ENCODE data around the gene SERINC2. TPM values are rescaled to one million over a fixed set of nuclear protein-coding genes. Genes with fewer than 3 reads are reported as not detected.

Gene SERINC2
- total and polyA plus RNA-seq, 2 experiments from 2014 or later = 8.1 to 14.7 TPM

DNA sequence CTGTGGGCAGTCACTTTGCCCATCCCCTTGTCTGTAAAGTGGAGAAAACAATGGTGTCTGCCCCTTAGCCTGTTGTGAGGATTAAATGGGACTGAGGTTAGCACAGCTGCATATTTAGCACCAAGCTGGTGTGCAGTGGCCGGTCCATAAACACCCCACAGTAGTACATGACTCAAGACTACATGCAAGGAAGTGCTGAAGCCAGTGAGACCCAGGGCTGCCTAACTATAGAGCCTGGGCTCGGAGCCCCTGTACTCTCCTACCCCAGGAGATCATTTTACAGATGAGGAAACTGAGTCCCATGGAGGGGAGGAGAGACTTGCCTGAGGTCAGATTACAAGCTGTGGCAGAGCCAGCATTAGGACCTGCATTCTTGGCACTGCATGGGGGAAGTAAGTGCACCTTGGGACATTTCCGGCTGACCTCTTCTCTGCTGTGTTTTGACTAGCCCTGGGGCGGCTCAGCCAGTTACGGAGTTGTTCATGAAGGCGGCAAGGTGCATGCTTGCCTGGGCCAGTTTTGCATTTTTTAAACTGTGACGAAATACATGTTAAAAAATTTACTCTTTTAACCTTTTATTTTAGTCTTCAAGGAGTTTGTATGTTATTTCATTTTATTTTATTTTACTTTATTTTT is 3.2 kb downstream of the SERINC2 start:
- no peaks in the 10 kb centered on the region for H3K36me3 ChIP-seq
- DNase-seq (ENCODE audit: low read depth in 1 of 2, low spot score in 1 of 2) = no peak
- no peak for TF ChIP-seq CTCF (IDR thresholded peaks at IDR 0.05; ENCODE audit: low read depth, low read length)
- H3K27ac ChIP-seq = no peak overlapping the region
- no peaks in the 10 kb centered on the region for H3K4me1 ChIP-seq (ENCODE audit: low read depth)
- peaks cover 26% of the 10 kb centered on the region for H3K27me3 ChIP-seq
- no peak overlapping the region for H3K4me3 ChIP-seq
- no peaks in the 10 kb centered on the region for H3K9me3 ChIP-seq (ENCODE audit: low read depth)

DNA sequence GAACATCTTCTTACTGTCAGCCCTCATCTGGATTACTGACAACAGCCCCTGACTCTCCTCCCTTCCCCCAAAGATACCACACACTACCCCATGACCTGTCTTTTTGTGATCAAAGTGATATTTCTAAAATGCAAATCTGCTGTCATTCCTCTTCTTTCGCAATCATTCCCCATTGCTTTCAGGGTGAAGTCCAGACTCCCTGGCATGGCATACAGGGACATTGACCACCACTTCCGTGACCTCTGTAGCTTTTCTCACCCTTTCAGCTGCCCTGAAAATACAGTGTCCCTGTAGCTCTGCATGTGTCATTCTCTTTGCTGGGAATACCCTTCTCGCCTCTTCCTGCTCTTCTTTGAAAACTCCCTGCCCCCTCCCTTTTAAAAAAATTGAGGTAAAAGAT is 4.1 kb downstream of the SERINC2 start:
- DNase-seq (ENCODE audit: low read depth in 1 of 2, low spot score in 1 of 2) = no peak
- no peaks in the 10 kb centered on the region for H3K4me1 ChIP-seq (ENCODE audit: low read depth)
- no peak overlapping the region for H3K27ac ChIP-seq
- no peaks in the 10 kb centered on the region for H3K36me3 ChIP-seq
- no peaks in the 10 kb centered on the region for H3K9me3 ChIP-seq (ENCODE audit: low read depth)
- no peak for TF ChIP-seq CTCF (IDR thresholded peaks at IDR 0.05; ENCODE audit: low read depth, low read length)
- H3K27me3 ChIP-seq = peaks cover 17% of the 10 kb centered on the region
- H3K4me3 ChIP-seq = no peak overlapping the region

- Histone ChIP-seq H3K36me3 (no peaks in the 10 kb centered on the region), H3K9me3 (ENCODE audit: low read depth) (no peaks in the 10 kb centered on the region), H3K4me1 (ENCODE audit: low read depth) (no peaks in the 10 kb centered on the region), H3K27me3 (peaks cover 3% of the 10 kb centered on the region), H3K4me3 (no peak overlapping the region), H3K27ac (no peak overlapping the region)
- DNase-seq (ENCODE audit: low read depth in 1 of 2, low spot score in 1 of 2) = no peak
- no peak for TF ChIP-seq CTCF (IDR thresholded peaks at IDR 0.05; ENCODE audit: low read depth, low read length)
Observed at GRCh38 chr1:31418626-31419323, 5.8 kb downstream of the SERINC2 start.

- H3K4me3 ChIP-seq = no peak overlapping the region
- no peaks in the 10 kb centered on the region for H3K36me3 ChIP-seq
- H3K4me1 ChIP-seq (ENCODE audit: low read depth) = no peaks in the 10 kb centered on the region
- H3K9me3 ChIP-seq (ENCODE audit: low read depth) = no peaks in the 10 kb centered on the region
- TF ChIP-seq CTCF (IDR thresholded peaks at IDR 0.05; ENCODE audit: low read depth, low read length) = no peak
- DNase-seq (ENCODE audit: low read depth in 1 of 2, low spot score in 1 of 2) = no peak
- no peaks in the 10 kb centered on the region for H3K27me3 ChIP-seq
- no peak overlapping the region for H3K27ac ChIP-seq
Observed at GRCh38 chr1:31420716-31421115, 7.7 kb downstream of the SERINC2 start.

DNA sequence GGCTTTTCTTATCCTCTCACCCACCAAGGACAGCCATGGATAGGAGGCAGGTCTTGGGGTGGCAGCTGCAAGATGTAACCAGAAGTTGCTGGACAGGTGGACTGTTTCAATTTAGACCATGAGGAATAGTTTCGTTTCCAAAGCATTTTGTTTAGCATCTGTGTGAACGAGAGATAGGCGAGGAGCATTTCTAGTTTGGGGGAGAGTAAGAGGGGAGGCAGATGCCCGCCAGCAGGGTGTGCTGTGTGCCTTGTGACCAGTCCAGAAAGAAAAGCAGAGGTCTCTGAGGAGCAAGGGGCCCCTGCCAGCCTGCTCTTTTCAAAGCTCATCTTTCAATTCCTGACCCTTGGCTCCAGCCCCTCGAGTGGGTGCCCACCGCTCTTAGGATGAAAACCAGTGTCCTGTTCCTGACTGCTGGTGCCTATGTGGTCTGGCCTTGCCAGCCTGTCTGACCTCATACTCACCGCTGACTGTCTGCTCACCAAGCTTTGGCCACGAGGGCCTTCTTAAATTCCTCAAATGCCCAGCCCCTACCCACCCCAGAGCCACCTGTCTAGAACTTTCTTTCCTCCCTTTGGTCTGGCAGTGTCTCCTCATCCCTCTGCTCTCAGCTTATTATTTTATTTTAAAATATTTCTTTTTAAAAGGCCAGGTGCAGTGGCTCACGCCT is 8.5 kb downstream of the SERINC2 start:
- peak; percentile 60 for TF ChIP-seq CTCF (IDR thresholded peaks at IDR 0.05; ENCODE audit: low read depth, low read length)
- no peak overlapping the region for H3K4me3 ChIP-seq
- H3K9me3 ChIP-seq (ENCODE audit: low read depth) = no peaks in the 10 kb centered on the region
- no peaks in the 10 kb centered on the region for H3K4me1 ChIP-seq (ENCODE audit: low read depth)
- no peak overlapping the region for H3K27ac ChIP-seq
- no peaks in the 10 kb centered on the region for H3K36me3 ChIP-seq
- DNase-seq (ENCODE audit: low read depth in 1 of 2, low spot score in 1 of 2) = peak; percentile 49 to 62
- H3K27me3 ChIP-seq = no peaks in the 10 kb centered on the region

Data from cardiac muscle cell (in vitro differentiated cells and primary cell).